Stimulated activated CD4-positive, alpha-beta T cell treated with anti-CD3 and anti-CD28 coated beads, TNF-alpha, amount 100 ng/mL, for 48 hours (primary cell): Measurements from ENCODE around the gene DICER1.
"Not testable (repeated sequence)": the region's sequence is repeated elsewhere in the genome, so short reads cannot be mapped to it uniquely, and the experiment has no call there.

Experiments
- DNase-seq, 3 donors: peaks; one replicate each; pipeline ENCODE4 v3.0.0-alpha.2; 2020; ENCODE audit warnings: low read depth in 3 of 3

DICER1 gene

DNA sequence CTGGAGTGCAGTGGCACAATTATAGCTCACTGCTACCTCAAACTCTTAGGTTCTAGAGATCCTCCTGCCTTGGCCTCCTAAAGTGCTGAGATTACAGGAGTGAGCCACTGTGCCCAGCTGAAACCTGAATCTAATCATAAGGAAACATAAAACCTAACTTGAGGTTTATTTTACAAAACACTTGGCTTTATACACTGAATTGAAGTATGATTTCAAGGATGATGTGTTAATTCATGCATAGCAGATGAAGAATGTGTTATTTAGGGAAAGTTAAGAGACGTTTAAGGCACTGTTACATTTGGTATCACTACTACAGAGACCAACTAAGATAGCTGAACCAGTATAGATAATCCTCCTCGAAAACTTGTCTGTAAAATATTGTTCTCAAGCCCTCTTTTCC, 6.4 kb downstream of the DICER1 start:
- no peak for DNase-seq

DNA sequence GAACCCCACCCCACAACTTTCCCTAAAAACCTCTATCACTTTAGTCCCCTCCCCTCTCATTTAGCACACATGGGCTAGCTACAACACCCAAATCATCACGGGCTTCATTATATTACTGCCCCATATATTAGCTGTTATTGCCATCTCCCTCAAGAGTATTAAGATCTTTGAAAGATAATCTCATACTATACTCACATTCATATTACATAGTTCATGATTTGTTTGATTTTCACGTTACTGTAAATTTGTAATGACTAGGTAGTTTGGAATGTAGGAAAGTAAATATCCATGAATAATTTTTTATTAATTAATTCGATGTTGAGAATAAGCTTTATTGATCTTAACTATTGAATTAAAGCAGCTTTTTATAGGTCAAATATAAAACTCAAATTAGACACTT, 7.9 kb downstream of the DICER1 start:
- DNase-seq, result no peak

GRCh38 chr14:95147597-95147996, 9.7 kb downstream of the DICER1 start:
- DNase-seq, result no peak

DNA sequence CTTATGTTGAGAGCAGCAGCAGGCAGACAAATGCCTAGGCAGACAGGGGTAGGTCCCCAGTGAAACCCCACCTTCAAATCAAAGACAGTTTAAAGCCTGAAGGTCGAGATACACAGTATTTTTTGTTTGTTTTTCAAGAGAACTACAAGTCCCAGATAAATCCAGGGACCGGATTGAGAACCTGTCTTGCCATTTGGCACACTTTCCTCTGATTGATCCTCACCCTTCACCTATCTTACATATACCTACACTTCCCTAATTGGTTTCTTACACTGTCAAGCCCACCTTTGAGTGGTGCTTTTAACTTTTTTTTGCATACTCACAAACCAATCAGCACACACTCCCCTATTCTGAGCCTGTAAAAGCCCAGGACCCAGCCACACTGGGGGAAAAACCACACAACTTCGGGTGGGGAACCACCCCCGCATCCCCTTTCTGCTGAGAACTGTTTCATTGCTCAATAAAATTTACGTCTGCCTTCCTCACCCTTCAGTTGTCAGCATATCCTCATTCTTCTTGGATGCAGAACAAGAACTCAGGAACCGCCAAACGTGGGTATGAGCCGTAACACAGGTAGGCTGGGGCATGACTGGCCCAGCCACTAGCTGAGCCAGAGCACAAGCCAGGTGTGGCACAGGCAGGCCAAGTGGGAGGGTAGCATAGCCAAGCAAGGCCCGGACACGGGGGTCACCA, 11.1 kb downstream of the DICER1 start:
- no peak for DNase-seq

- no peak for DNase-seq
Observed at GRCh38 chr14:95144849-95145248, 12.5 kb downstream of the DICER1 start.

GRCh38 chr14:95143808-95144620, 13.3 kb downstream of the DICER1 start:
- DNase-seq, result no peak

GRCh38 chr14:95142208-95142607, 15.1 kb downstream of the DICER1 start:
- no peak for DNase-seq

- no peak for DNase-seq
Observed at GRCh38 chr14:95141684-95142083, 15.6 kb downstream of the DICER1 start.

GRCh38 chr14:95140060-95140858, 17.1 kb downstream of the DICER1 start:
- DNase-seq, result no peak

DNA sequence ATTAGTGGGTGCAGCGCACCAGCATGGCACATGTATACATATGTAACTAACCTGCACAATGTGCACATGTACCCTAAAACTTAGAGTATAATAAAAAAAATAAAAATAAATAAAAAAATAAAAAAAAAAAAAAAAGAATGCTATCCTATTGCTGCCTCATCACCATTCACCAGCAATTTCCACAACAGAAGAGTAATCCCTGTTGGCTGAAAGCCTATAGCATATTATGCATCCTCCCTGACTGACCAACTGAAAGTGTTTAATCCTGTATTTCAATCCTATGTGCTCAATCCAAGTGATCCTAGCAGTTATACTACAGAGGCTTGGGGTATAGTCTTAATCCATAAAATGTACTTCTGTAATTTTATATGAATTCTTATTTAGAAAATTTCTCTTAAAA, 18.5 kb downstream of the DICER1 start:
- DNase-seq, result no peak

GRCh38 chr14:95138455-95138854, 18.9 kb downstream of the DICER1 start:
- not testable (repeated sequence) for DNase-seq

DNA sequence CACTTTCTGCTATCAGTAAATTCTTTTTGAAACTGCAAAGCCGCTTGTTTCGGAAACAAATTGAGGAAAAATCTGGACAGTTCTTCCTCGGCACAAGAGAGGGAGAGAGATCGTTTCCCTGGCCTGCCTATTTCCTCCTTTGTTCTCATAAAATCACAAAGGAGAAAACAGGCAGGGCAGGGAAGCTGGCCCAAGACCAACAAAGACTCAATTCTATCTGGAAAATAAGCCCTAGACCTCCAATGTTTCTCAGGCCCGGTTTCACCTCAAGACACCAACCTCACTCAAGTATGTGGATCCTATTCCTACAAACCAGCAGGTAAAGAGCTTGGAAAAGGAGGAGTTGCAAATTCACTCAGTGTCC, 19.5 kb downstream of the DICER1 start:
- DNase-seq, result no peak

GRCh38 chr14:95137164-95137803, 20.0 kb downstream of the DICER1 start:
- DNase-seq, result no peak

- DNase-seq, result no peak
Observed at GRCh38 chr14:95136631-95137030, 20.7 kb downstream of the DICER1 start.

GRCh38 chr14:95134304-95134933, 22.9 kb downstream of the DICER1 start:
- DNase-seq, result no peak

- no peak for DNase-seq
Observed at GRCh38 chr14:95133282-95133681, 24.0 kb downstream of the DICER1 start.

- DNase-seq, result no peak
Observed at GRCh38 chr14:95132760-95133159, 24.6 kb downstream of the DICER1 start.

DNA sequence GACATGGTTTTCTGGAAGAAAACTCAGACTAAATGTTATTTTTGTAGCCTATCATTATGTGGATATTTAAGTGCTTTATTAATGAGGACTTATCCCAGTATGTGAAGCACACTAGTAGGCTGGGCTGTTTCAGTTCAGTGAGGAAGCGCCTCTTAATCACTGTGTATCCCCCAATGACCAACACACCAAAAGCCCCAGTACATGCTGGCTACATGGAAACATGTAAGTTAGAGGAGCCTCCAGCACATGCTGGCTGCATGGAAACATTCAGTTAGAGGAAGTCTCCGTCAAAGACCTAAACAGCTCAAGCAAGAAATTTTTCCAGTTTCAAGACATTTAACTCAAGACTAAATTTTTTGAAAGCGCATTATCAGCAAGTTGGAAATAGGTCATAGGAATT, 26.8 kb downstream of the DICER1 start:
- no peak for DNase-seq

GRCh38 chr14:95128140-95128539, 29.2 kb downstream of the DICER1 start:
- DNase-seq, result no peak

DNA sequence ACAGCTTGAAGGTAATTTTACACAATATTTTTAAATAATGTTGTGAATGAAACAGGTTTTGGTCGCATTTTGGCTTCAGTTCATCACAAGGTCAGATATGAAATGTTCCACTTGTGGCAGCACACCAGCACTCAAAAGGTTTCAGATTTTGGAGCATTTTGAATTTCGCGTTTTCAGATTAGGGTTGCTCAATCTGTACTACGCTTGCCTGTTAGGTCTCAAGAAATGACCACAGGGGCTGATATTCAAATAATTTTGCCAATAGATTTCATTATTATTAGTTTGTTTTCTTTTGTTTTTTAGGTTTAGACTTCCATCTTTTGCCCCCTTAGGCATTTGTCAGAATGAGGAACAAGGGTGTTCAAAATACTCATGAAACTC, 29.8 kb downstream of the DICER1 start:
- no peak for DNase-seq

- no peak for DNase-seq
Observed at GRCh38 chr14:95126906-95127530, 30.3 kb downstream of the DICER1 start.
